GM21723 (cell line): Measurements from ENCODE around the gene RARA.

Experiments
- ATAC-seq: cut with Tn5 transposase; IDR thresholded peaks from one replicate; pipeline ENCODE4 v1.9.1; 2021; ENCODE audit warnings: mild to moderate bottlenecking, moderate library complexity; ENCODE audit not compliant: unreplicated experiment

Gene RARA

DNA sequence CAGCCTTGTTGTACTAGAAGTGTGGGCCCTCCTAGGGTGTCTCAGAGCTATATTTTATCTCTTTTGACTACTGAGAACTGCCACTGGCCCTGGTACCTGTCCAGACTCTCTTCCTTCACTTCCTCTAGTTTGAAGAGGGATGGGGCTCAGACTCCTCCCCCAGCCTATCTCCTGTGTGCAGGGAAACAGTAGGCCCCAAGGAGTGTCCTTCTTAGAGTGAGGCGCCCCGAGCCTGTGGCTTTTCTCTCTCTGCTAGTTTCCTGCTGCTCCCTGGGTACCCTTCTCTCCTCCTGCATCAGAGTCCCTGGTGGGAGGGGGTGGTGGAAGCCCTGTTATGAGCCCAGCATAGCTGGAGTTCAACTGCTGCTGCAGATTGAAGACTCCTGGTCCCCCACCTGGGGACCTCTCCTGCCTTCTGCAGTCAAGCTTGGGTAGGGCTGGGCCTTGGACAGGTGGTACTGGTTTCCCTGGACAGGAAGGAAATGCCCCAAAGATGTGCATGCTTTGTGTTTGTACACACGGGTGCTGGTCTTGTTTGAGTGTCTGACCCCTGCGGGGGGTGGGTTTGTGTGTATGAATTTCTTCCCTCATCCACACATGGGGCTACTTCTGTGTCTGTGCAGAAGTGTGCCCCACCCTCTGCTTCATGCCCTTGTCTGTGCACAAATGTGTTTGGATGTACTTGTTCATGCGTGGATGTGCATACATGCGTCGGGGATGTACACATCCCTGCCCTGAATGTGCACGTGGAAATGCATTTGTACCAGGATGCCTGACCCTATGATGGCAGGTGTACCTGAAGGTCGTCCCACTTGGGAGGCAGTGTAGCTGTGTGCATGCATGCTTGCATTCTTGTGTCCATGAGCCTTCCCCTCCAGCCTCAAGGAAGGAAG lies 6.9 kb downstream of the RARA start:
- ATAC-seq = no peak

DNA sequence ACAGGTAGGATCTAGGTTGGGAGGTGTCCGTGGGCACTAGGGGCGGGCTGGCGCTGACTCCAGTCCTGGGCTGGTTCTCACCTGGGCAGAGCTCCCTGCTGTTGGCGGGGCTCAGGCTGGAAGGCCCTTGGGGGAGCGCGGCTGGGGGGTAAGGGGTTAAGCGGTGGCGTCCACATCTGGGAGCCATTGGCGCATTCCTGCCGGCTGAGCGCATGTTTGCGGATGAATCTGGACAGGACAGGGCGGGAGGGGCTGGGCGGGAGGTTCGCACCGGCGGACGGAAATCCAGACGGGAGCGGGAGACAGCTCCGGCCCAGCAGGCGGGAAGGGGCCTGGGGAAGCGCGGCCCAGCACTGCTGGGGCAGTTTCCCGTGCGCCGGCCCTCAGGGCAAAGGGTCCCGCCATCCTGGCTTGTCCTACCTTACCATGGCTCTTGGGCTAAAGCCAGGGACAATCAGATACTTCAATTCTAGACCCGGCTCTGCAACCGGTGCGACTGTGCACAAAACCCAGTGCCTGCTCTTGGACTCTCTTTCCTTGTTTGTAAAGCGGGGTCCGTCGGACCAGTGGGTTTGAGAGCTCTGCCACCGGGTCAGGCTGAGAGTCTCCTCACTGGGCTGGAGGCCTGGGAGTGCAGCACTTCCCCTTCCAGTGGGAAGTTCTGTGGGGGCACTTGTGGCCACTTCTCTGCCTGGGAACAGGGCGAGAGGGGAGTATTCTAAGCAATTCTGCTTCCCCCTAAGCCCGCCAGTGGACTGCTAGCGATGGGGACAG lies 7.8 kb downstream of the RARA start:
- ATAC-seq = no peak

GRCh38 chr17:40317345-40317873 lies 8.4 kb downstream of the RARA start:
- no peak for ATAC-seq

DNA sequence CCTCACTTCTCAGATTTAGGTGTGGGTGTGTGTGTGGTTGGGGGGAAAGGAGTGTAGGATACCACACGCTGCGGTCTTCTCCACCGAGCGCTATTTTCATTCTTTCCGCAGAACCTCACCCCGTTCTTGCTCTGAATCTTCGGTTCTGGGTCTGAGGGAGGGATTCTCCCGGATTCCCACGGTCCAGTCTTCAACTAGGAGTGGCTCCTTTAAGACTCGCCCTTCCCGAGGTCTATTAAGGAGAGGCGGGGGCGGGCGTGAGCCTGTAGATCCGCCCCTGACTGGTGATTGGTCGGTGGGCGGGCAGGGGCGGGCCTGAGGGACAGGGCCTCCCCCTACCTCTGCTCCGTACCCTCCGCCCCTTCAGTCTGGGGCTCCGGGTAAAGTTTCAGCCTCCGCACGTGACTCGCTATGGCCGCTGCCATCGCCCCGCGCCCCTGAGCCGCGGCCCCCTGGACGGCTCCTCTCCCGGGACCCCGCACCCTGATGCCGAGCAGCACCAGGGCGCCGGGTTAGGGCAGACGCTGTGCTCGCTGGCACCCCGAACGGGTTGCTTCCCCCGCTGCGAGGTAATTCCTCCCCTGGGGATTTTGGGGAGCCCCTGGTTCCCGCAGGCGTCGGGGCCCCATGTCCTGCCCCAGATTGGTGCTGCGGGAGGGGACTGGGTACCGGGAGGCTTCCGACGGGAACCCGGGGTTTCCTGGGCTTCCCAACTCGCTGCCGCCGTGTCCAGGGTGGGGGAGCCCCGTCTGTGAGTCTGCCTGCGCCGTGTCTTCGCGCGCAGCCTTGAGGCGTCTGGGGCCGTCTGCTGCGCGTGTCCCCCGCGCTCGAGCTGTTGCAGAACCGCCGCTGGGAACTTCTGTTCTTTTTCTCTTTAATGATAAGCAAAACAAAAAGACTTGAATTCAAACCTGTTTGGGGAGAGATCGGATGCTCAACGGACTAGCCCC lies 9.2 kb downstream of the RARA start:
- peak; percentile 57 for ATAC-seq

GRCh38 chr17:40318830-40319391 lies 9.9 kb downstream of the RARA start:
- ATAC-seq = no peak

DNA sequence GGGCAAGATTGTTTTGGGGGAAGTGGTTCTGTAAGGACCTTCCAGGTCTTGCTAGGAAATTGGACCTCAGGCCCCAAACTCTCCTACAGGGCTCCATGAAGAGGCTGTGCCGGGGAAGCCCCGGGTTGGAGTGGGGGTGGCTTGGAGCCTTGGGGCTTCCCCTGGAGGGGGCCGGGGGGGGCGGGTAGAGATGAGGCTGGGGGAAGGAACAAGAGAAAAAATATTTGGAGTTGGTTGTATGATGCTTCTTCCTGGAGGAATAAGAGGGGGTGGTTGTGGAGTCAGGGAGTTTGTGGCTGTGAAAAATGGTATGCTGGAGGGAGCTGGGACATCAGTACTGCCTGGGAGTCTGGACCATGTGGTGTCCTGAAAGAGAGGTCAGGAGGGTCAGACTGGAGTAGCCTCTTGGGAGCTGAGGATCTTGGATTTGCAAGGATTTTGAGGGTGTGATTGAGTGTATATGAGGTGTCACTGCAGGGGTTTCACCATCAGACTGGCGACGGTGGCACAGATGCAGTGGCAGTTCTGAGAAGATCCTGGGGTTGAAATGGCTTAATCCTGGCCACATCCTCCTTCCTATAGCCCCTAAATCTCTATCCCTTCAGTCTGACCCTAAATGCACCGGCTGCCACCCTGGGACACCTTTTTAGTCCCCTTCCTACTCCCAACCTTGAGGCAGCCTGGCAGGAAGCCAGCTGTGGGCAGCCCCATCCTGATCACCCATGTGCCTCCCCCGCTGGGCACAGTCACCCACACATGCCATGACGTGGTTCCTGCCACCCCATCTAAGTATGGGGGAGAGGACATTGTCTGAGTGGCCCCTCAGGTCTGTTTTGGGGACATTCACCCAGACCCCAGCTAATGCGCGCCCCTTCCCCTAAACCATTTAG lies 10.9 kb downstream of the RARA start:
- no peak for ATAC-seq

GRCh38 chr17:40320756-40321523 lies 12.0 kb downstream of the RARA start:
- no peak for ATAC-seq

DNA sequence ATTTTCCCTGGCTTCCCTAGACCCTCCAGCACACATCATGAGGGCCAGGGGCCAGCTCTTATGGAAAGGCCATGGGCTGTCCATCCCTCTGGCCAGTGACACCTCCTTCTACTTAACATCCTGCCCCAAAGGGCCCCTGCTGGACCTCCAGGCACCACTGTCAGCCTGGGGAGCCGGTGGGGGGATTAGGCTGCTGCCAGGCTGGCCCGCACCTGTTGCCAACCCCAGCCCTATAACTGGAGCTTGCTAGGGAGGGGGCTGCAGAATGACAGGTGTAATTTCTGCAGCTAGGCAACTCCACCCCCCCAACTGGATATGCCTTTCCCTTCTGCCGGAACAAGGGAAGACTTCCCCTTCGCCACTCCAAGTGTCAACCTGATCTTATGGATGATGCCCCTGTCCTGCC lies 12.5 kb downstream of the RARA start:
- no peak for ATAC-seq

GRCh38 chr17:40321961-40322357 lies 13.0 kb downstream of the RARA start:
- ATAC-seq = no peak

DNA sequence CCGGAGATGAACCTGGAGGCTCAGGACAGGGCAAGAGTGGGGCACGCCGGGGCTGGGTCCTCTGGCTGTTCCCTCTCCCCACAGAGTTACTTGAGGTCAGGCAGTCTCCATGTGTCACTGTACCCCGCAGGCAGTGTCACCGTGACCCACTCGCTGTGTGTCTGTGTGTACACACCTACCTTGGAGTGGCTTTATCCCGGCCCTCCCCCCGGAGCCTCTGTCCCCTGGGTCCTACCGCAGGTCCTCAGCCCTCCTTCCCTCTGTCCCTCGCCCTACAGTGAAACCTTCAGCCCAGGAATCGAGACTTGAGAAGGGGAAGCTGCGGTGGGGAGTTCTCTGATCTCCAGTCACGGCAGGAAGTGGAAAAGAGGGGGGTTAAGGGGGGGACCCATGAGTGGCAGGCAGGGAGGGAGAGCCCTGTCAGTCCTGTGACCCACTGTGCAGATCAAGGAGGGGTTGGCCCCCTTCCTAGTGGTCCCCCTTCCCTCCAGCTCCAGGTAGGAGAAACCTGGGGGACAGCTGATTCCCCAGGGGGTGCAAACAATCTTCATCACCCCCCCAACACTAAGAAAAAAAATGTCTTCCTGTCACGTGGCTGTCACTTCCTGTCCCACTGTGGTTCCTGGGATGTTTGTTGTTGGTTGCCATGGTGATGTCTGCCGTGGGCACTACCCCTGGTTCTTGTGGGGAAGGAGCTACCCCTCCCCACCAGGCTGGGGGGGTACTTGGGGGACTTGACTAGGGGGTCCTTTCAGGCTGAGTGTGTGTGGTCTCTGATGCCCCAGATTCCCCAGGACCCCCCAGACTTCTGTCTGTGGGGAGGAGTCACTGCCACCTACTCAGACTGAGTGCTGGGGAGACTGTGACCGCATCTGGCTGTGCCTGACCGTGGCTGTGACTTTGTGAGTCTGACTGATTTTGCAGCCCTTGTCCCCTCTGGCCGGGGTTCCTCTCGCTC lies 13.7 kb downstream of the RARA start:
- ATAC-seq = peak; percentile 28

- ATAC-seq = no peak
These were observed 14.7 kb downstream of the RARA start for GRCh38 chr17:40323391-40324381.

GRCh38 chr17:40325156-40326013 lies 16.4 kb downstream of the RARA start:
- ATAC-seq = no peak

GRCh38 chr17:40326014-40326831 lies 17.2 kb downstream of the RARA start:
- no peak for ATAC-seq

DNA sequence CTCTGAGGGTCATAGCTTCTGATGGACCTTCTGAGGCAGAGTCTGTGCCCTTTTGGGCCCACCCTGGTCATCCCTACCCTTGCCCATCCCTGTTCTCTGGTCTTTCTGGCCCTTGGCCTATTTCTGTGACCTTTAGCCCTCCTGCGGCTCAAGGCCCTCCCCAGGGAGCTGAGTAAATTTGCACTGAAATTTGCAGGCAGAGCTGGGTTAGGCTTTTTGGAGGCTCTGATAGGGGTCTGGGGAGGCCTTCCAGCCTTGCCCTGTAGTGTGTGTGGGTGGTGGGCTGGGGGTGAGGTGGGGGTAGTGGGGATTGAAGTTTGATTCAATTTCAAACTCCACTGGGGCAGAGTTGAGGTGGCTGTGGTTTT lies 17.8 kb downstream of the RARA start:
- ATAC-seq = no peak
